Lung (tissue), 12 donors: ENCODE data around the gene LARGE1. TPM values are rescaled to one million over a fixed set of nuclear protein-coding genes. Genes with fewer than 3 reads are reported as not detected.

Experiments used
- ATAC-seq: fragments of 200-7000 bp; cut with Tn5 transposase; one replicate; pipeline ENCODE4 v1.9.1; 2020; ENCODE audit warnings: moderate number of reproducible peaks; ENCODE audit not compliant: insufficient read depth, low FRiP score
- DNase-seq, 3 donors: peaks; one replicate each; pipeline ENCODE4 v3.0.0-alpha.2; 2013 to 2017
- H3K27ac ChIP-seq, 2 donors: one replicate each; pipeline ENCODE4 v1.5.1; 2013; ENCODE audit warnings: mild to moderate bottlenecking in 2 of 2, moderate library complexity in 2 of 2, control low read depth in 1 of 2, inconsistent platforms in 1 of 2, low read depth in 1 of 2, low read length in 1 of 2
- H3K27me3 ChIP-seq, 3 donors: one replicate each; pipeline ENCODE4 v1.5.1; 2013; ENCODE audit warnings: low read length in 2 of 3; ENCODE audit not compliant: control insufficient read depth in 3 of 3, insufficient read depth in 3 of 3
- H3K36me3 ChIP-seq, 4 donors: one replicate each; pipeline ENCODE4 v1.5.1; 2013; ENCODE audit warnings: low read length in 4 of 4, mild to moderate bottlenecking in 1 of 4, moderate library complexity in 1 of 4; ENCODE audit not compliant: control insufficient read depth in 4 of 4, insufficient read depth in 4 of 4
- H3K4me1 ChIP-seq, 5 donors: one replicate each; pipeline ENCODE4 v1.5.1; 2013; ENCODE audit warnings: low read length in 5 of 5, mild to moderate bottlenecking in 2 of 5, moderate library complexity in 1 of 5; ENCODE audit not compliant: control insufficient read depth in 5 of 5, insufficient read depth in 5 of 5
- H3K4me3 ChIP-seq: one replicate; pipeline ENCODE4 v1.5.1; 2013; ENCODE audit warnings: mild to moderate bottlenecking, control low read depth, moderate library complexity
- H3K9ac ChIP-seq, 2 donors: one replicate each; pipeline ENCODE4 v1.5.1; 2013; ENCODE audit warnings: low read length in 2 of 2, control low read depth in 1 of 2; ENCODE audit not compliant: insufficient read depth in 1 of 2
- H3K9me3 ChIP-seq, 4 donors: one replicate each; pipeline ENCODE4 v1.5.1; 2013; ENCODE audit warnings: low read length in 3 of 4, mild to moderate bottlenecking in 1 of 4, moderate library complexity in 1 of 4; ENCODE audit not compliant: control insufficient read depth in 4 of 4, insufficient read depth in 3 of 4
- CTCF ChIP-seq: IDR thresholded peaks from 2 replicates; pipeline ENCODE4 v1.5.1; 2012; ENCODE audit warnings: mild to moderate bottlenecking; ENCODE audit errors: control extremely low read depth, extremely low read depth
- WGBS, 2 donors: extraction: QIAGEN DNeasy Blood & Tissue Kit; methylation state at CpG; one replicate each; pipeline ENCODE4 v1.1.7; 2013; 5-methylcytosine and 5-hydroxymethylcytosine counted together
- polyA plus RNA-seq, 2 donors: library from polyadenylated mRNA; stranded (reverse); fragments of 200-250 nt; gene quantifications; one replicate each; pipeline ENCODE4 v1.2.1, GENCODE V29; 2013
- total RNA-seq, 2 donors: library from RNA; depleted of rRNA in 1 of 2; stranded (reverse); fragments of >200 nt in 1 of 2; gene quantifications; one replicate each; pipeline ENCODE4 v1.2.1, GENCODE V29; 2014 to 2021
- donor health status: control.
- donor health status: control.
- donor health status: Bipolar disorder and iron deficiency.
- donor health status: healthy.
- donor health status: DM: yes; HTN: yes; CAD: no.

The LARGE1 gene
- total and polyA plus RNA-seq, 4 donors, result 2.9 to 41.1 (median 15.4) TPM

- no peak for TF ChIP-seq CTCF
- H3K4me1 ChIP-seq, result peaks cover 10 to 42% (median 19%) of the 10 kb centered on the region in 5 donors
- H3K27me3 ChIP-seq, result no peaks in the 10 kb centered on the region
- ATAC-seq (no peak), DNase-seq (no peak)
- H3K36me3 ChIP-seq, result no peaks in the 10 kb centered on the region
- H3K9me3 ChIP-seq, result no peaks in the 10 kb centered on the region
- no peak overlapping the region for H3K9ac ChIP-seq
- WGBS, 2 donors, result 93 to 94% methylated on average over 2 of the region's 2 CpGs
- peak overlapping the region in 1 of 2 donors; percentile 92 for H3K27ac ChIP-seq
- no peak overlapping the region for H3K4me3 ChIP-seq
Observed at GRCh38 chr22:33869946-33870345, 50.3 kb downstream of the LARGE1 start.

DNA sequence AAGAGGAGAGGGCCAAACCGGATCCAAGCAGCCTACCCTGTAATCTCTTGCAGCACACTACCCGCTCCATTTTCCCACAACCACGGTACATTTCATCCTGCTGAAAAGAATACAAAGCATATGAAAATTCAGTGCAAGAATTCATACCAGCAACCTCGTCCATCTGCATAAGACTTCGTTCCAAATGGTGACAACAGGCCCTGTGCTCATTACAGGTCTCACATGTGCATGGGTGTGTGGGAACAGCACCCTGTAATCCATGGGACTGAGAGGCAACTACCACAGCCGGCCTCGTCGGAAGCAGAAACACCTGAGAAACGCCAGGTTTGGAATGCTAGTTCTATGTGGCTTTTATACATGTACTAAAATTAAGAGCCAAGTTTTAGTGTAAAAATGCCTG, 52.3 kb downstream of the LARGE1 start:
- H3K9me3 ChIP-seq, result no peaks in the 10 kb centered on the region
- no peak for TF ChIP-seq CTCF
- WGBS, 2 donors, result 94 to 95% methylated on average over 9 of the region's 9 CpGs
- peaks cover 0 to 33% (median under 1%) of the 10 kb centered on the region in 5 donors for H3K4me1 ChIP-seq
- H3K9ac ChIP-seq, result no peak overlapping the region
- DNase-seq (no peak), ATAC-seq (no peak)
- no peak overlapping the region for H3K4me3 ChIP-seq
- H3K36me3 ChIP-seq, result no peaks in the 10 kb centered on the region
- H3K27me3 ChIP-seq, result no peaks in the 10 kb centered on the region
- H3K27ac ChIP-seq, result peak overlapping the region in 1 of 2 donors; percentile 92

DNA sequence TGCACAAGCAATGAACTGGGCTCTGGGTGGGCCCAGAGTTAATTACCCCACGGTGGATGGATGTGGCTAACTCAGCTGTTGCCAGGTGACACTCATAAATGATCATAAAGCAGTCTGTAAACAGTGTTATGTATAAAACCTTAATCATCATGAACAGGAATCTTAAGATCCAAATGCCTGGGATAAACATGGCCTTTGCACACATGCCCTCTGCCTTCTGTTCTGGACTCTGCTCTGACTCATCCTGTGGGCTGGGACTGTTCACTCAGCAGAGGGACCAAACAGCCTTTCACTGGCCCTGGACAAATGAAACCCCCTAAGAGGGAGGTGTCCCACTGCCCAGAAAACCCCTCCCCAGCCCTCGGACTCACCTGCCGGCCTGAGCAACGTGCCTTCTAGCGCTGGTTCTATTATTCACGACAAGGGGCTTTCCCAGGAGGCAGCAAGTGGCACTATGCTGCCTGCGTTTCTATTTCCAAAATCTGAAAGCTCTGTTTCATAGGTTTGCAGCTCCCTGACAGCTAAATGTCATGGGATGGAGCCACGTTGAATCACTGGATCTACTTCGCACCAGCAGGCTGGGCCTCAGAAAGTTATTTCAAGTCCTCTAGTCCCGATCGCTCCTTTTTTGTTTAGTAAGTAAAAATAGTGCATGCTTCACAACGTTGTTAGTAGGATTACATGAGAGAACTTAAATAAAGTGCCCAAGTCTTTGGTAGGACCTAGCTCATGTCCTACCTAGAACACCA, 53.0 kb downstream of the LARGE1 start:
- Histone ChIP-seq H3K4me3 (no peak overlapping the region), H3K36me3 (no peaks in the 10 kb centered on the region), H3K9ac (no peak overlapping the region), H3K4me1 (peaks cover 0 to 31% (median 0%) of the 10 kb centered on the region in 5 donors), H3K9me3 (no peaks in the 10 kb centered on the region), H3K27ac (peak overlapping the region; percentile 55 to 92), H3K27me3 (no peaks in the 10 kb centered on the region)
- 84 to 86% methylated on average over 12 of the region's 12 CpGs for WGBS, 2 donors
- TF ChIP-seq CTCF, result no peak
- DNase-seq (no peak), ATAC-seq (no peak)
